Choroid plexus epithelial cell (primary cell): Measurements from ENCODE around the gene NPTXR.
"Not testable (repeated sequence)": the region's sequence is repeated elsewhere in the genome, so short reads cannot be mapped to it uniquely, and the experiment has no call there.

Experiments used
- DNase-seq: peaks from one replicate; pipeline ENCODE4 v3.0.0-alpha.2; 2010; ENCODE audit warnings: low read depth
- H3K4me3 ChIP-seq: 2 replicates; pipeline ENCODE4 v1.5.1; 2011; ENCODE audit warnings: low read depth, mild to moderate bottlenecking, control low read depth, low read length, moderate library complexity
- TF ChIP-seq, protein P1 (sequence below): conservative IDR thresholded peaks from 2 replicates; pipeline ENCODE4 v1.5.1; 2011; ENCODE audit warnings: low read depth, mild to moderate bottlenecking, control low read depth, inconsistent platforms, low read length, moderate library complexity

Gene NPTXR

DNA sequence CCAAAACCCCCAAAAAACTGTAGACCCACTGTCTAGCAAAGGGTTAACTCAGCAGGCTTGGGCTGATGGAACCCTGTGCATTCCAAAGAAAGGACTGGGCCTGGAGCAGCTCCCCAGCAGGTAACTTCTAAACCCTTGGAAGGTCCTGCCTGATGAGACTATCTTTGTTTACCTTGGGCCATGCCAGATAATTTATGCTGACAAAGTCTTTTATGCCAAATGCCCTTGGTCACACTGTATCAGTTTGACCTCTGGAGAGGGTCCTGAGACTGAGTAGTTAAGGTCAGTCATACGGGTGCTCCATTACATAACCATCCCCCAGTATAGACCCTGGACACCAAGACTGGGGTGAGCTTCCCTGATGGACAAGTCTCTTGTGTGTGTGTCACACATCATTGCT, 28.0 kb downstream of the NPTXR start:
- H3K4me3 ChIP-seq, result no peak overlapping the region
- DNase-seq, result no peak
- TF ChIP-seq, protein P1, sequence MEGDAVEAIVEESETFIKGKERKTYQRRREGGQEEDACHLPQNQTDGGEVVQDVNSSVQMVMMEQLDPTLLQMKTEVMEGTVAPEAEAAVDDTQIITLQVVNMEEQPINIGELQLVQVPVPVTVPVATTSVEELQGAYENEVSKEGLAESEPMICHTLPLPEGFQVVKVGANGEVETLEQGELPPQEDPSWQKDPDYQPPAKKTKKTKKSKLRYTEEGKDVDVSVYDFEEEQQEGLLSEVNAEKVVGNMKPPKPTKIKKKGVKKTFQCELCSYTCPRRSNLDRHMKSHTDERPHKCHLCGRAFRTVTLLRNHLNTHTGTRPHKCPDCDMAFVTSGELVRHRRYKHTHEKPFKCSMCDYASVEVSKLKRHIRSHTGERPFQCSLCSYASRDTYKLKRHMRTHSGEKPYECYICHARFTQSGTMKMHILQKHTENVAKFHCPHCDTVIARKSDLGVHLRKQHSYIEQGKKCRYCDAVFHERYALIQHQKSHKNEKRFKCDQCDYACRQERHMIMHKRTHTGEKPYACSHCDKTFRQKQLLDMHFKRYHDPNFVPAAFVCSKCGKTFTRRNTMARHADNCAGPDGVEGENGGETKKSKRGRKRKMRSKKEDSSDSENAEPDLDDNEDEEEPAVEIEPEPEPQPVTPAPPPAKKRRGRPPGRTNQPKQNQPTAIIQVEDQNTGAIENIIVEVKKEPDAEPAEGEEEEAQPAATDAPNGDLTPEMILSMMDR, result no peak

DNA sequence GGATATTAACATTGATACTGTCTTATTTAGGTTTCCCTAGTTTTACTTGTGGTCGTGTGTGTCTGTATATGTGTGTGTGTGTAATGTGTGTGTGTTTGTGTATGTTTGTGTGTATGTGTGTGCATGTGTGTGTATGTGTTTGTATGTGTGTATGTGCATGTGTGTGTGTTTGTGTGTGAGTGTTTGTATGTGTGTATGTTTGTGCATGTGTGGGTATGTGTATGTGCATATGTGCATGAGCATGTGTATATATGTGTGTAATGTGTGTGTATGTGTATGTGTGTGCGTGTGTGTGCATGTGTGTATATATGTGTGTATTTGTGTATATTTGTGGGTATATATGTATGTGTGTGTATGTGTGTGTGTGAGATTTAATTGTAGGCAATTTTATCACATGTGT, 32.6 kb downstream of the NPTXR start:
- no peak for DNase-seq
- TF ChIP-seq, protein P1, result no peak
- no peak overlapping the region for H3K4me3 ChIP-seq

DNA sequence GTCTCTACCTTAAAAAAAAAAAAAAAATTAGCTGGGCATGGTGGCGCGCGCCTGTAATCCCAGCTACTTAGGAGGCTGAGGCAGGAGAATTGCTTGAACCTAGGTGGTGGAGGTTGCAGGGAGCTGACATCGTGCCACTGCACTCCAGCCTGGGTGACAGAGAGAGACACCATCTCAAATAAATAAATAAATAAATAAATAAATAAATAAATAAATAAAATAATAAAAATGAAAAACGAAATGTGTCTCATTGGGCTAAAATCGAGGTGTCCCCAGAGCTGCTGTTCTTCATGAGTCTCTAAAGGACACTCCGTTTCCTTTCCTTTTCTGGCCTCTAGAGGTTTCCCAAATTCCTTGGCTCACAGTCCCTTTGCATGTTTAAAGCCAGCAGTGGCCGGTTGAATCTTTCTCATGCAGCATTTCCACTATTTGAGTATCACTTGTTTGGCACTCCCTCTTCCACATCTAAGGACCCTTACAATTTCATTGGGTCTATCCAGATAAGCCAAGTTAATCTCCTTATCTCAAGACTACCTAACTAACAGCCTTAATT, 38.7 kb downstream of the NPTXR start:
- not testable (repeated sequence) for DNase-seq, H3K4me3 ChIP-seq

DNA sequence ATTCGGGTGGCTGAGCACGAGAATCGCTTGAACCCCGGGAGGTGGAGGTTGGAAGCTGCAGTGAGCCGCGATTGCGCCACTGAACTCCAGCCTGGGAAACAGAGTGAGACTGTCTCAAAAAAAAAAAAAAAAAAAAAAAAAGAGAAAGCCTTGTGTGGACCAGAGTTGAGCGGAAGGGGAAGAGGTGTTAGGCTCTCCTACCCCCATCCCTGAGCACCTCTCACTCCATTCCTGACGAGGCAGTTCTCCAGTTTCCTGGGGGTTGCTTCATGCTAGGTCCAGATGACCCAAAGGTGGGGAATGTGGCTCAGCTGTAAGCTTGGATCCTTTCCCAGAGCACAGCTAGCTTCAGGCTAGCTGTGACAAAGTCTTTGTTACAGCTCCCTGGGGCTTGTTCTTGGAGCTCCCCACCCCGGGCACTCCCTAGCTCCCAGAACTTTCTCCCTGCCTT, 41.1 kb downstream of the NPTXR start:
- peak; percentile 97 for DNase-seq
- TF ChIP-seq, protein P1, result no peak

DNA sequence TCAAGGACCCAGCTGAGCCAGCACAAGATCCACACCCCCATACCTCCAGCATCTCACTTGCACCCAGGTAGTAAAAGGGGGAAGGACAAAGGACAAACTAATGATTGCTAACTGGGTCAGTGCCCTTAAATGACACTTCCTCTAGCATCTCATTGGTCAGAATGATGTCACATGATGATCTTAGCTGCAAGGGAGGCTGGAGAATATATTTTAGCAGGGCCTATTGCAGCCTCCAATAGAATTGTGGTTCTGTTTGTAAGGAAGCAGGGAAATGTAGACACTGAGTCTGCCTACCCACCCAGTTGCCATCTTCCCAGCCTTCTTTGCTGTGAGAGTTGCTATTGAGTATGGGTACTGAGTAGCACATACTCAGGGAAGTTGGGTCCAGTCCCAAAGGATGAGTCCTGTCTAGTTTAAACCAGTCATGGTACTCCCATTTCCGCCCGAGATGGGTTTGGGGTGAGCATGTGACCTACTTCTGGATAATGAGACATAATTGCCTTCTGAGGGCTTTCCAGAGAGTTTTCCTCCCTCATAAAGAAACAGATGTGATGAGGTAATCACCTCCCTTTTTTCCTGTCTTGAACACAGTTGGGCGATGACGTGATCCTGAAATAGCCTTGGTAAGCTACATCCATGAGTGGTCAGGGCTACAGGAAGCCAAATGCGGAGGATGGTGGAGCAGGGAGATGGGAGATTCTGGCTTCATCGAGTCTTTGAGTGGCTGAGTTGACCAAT, 44.4 kb downstream of the NPTXR start:
- TF ChIP-seq, protein P1, result no peak
- no peak for DNase-seq
- H3K4me3 ChIP-seq, result no peak overlapping the region

More for the DNA sequence above, 41.1 kb downstream of the NPTXR start:
- no peak overlapping the region for H3K4me3 ChIP-seq

DNA sequence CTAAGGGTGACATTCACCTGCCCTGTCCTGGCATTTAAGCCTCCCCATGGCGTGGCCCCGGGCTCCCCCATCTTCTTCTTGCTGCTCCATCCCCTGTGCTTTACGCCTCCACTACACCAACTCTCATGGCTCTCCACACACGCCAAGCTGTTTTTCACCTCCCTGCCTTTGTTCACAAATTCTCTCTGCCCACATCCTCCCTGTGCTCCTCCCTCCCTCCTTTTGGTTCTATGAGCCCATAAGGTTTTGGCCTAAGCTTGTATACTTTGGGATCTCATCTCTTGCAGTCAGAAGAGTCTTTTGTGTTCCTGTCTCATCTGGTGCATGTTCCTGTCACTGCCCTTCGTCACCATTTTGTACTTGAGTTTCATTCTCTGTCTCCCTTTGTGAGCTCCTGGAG, 45.3 kb downstream of the NPTXR start:
- no peak for DNase-seq
- H3K4me3 ChIP-seq, result no peak overlapping the region
- TF ChIP-seq, protein P1, result no peak

DNA sequence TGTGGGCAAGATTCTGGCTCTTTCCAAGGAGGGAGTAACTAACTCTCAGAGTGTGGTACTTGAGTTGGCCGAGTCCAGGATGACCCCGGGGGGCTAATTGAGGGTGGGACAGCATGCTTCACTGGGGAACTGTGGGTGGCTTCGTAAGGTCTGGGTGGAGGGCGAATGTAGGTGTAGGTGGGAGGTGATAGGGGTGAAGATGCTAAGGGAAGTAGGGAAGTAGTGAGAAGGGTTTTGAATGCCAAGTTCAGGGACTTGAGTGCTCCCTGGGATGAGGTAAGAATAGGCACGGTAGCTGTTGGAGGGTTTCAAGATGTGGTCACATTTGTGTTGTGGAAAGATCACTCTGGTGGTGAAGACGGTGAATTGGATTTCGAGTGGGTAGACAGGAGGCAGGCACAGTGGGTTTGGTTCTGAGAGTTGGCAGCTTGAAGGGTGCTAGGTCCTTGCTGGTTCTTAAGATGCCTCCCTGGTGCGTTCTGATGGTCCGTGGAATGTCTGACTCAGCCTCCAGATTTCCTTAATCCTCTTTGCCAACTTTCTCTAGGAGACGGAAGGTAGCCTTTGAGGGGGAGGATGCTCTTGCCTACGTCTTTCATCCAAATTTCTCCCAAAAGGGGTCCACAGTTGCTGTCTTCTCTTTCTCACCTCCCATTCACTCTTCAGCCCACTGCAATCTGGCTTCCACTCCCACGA, 47.4 kb downstream of the NPTXR start:
- DNase-seq, result no peak
- TF ChIP-seq, protein P1, result no peak
- no peak overlapping the region for H3K4me3 ChIP-seq
